Mucosa of descending colon (tissue), 3 donors: ENCODE data around the gene SOX15. TPM values are rescaled to one million over a fixed set of nuclear protein-coding genes. Genes with fewer than 3 reads are reported as not detected.

Source experiments
- ATAC-seq: fragments of 200-7000 bp; cut with Tn5 transposase; one replicate; pipeline ENCODE4 v1.9.1; 2020; ENCODE audit warnings: mild to moderate bottlenecking, moderate library complexity
- DNase-seq, 3 donors: peaks; one replicate each; pipeline ENCODE4 v3.0.0-alpha.2; 2020
- H3K36me3 ChIP-seq: fragments of 200-600 bp; one replicate; pipeline ENCODE4 v1.8.0; 2021; ENCODE audit warnings: low read depth, mild to moderate bottlenecking
- H3K4me1 ChIP-seq: fragments of 200-600 bp; one replicate; pipeline ENCODE4 v1.8.0; 2021; ENCODE audit warnings: low read depth, mild to moderate bottlenecking
- H3K4me3 ChIP-seq: fragments of 200-600 bp; one replicate; pipeline ENCODE4 v1.8.0; 2021; ENCODE audit warnings: mild to moderate bottlenecking
- H3K9me3 ChIP-seq: fragments of 200-600 bp; one replicate; pipeline ENCODE4 v1.8.0; 2021; ENCODE audit warnings: mild to moderate bottlenecking
- CTCF ChIP-seq: fragments of 200-600 bp; IDR thresholded peaks from one replicate; pipeline ENCODE4 v1.8.0; 2022; ENCODE audit warnings: antibody characterized with exemption, mild to moderate bottlenecking
- intact Hi-C, 2 donors: fragments of 100-400 bp; cut with DNase I in 1 of 2; cut with micrococcal nuclease in 1 of 2; formaldehyde crosslinking; loops; one replicate each; pipeline versions ENCODE4 v1.11.0 to v1.11.1; 2022; cut with DNase I, micrococcal nuclease
- total RNA-seq, 3 donors: library from RNA; stranded (reverse); fragmentation: NEBNext Ultra II Directional in 2 of 3; extraction: Animal tissue kit (Norgen Biotek cat#: 25700) in 2 of 3; gene quantifications; one replicate each; pipeline versions ENCODE4 v1.2.1 to v1.2.4, GENCODE V29; 2021 to 2023
- donor health status: DM: no; HTN: no; CAD: no; lungs with moderate emphysema.
- donor health status: DM: no; HTN: no; CAD: no.
- donor health status: DM: no; HTN: yes; CAD: no.

Gene SOX15
- total RNA-seq, 3 donors from 2014 or later, result 0.38 to 4.4 (median 0.41) TPM

GRCh38 chr17:7551396-7551795 lies 38.5 kb downstream of the SOX15 start:
- no peaks in the 10 kb centered on the region for H3K36me3 ChIP-seq
- H3K4me1 ChIP-seq, result peaks cover 9% of the 10 kb centered on the region
- intact Hi-C loops, result no loop called here
- DNase-seq (no peak), ATAC-seq (no peak)
- H3K4me3 ChIP-seq, result no peak overlapping the region
- no peak for TF ChIP-seq CTCF
- H3K9me3 ChIP-seq, result no peaks in the 10 kb centered on the region

GRCh38 chr17:7550344-7550743 lies 39.5 kb downstream of the SOX15 start:
- TF ChIP-seq CTCF, result no peak

GRCh38 chr17:7549401-7550055 lies 40.4 kb downstream of the SOX15 start:
- DNase-seq (peak; percentile 60 to 82 (median 70)), ATAC-seq (peak; percentile 78)
- intact Hi-C loops, result no loop called here
- H3K9me3 ChIP-seq, result no peaks in the 10 kb centered on the region
- no peaks in the 10 kb centered on the region for H3K36me3 ChIP-seq
- no peak for TF ChIP-seq CTCF
- H3K4me3 ChIP-seq, result peak overlapping the region; percentile 29
- H3K4me1 ChIP-seq, result peaks cover 4% of the 10 kb centered on the region

More at GRCh38 chr17:7550344-7550743, 39.5 kb downstream of the SOX15 start:
- Histone ChIP-seq H3K9me3 (no peaks in the 10 kb centered on the region), H3K36me3 (no peaks in the 10 kb centered on the region), H3K4me3 (no peak overlapping the region), H3K4me1 (peaks cover 4% of the 10 kb centered on the region)
- intact Hi-C loops, result no loop called here
- no peak for DNase-seq
- no peak for ATAC-seq

GRCh38 chr17:7548585-7549400 lies 41.1 kb downstream of the SOX15 start, which contains the start of gene TNFSF12:
TSS of gene TNFSF12 (plus strand) at chr17:7549058. CDS start at chr17:7549154, 96 bp downstream.
- no peaks in the 10 kb centered on the region for H3K9me3 ChIP-seq
- H3K4me1 ChIP-seq, result peaks cover 4% of the 10 kb centered on the region
- H3K4me3 ChIP-seq, result peak within 1 kb of the TSS; percentile 29
- intact Hi-C loops, result no loop called here
- no peaks in the 10 kb centered on the region for H3K36me3 ChIP-seq
- TF ChIP-seq CTCF, result no peak
- peak; percentile 75 to 83 (median 80) for DNase-seq
- peak; percentile 81 for ATAC-seq

GRCh38 chr17:7544911-7545310 lies 45.0 kb downstream of the SOX15 start:
- no peak for TF ChIP-seq CTCF
- Histone ChIP-seq H3K9me3 (no peaks in the 10 kb centered on the region), H3K4me1 (peaks cover 4% of the 10 kb centered on the region), H3K4me3 (no peak overlapping the region), H3K36me3 (no peaks in the 10 kb centered on the region)
- intact Hi-C loops, result no loop called here
- no peak for DNase-seq
- no peak for ATAC-seq
